Stimulated activated CD4-positive, alpha-beta T cell treated with anti-CD3 and anti-CD28 coated beads, Interleukin-4, amount 100 ng/mL, for 1 hour (primary cell): ENCODE measurements around the gene BRSK2.
"Not testable (repeated sequence)": the region's sequence is repeated elsewhere in the genome, so short reads cannot be mapped to it uniquely, and the experiment has no call there.

Experiments
- DNase-seq: peaks from one replicate; pipeline ENCODE4 v3.0.0-alpha.2; 2020

Gene BRSK2

DNA sequence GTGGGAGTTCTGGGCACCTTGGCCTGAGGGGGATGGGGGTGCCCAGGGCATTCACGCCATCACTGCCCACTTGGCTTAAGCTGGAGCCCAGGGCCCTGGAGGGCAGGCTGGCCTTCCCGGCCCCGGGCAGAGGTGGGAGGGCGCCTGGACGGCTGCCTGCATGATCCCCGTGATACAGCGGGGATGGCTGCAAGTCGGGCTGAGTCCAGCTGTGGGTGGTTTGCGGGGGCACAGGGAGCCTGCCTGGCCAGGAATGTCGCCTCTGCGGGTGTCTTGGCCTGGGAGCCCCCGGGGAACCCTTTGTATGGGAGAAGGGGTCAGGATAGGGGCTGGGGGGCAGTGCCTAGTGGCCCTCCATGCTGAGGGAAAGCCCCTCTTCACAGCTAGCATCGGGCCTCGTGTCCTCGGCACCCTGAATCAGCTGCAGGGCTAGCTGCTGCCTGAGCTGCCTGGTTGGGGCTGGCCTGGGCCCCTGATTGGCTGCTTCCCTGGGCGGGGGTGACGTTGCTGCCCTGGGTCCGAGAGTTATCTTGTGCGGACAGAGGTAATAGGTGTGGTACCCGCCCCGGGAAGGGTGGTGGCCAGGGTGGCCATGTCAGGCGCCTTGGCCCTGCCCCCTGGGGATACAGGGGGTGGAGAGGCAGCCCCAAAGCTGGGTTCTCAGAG, 8.3 kb downstream of the BRSK2 start:
- no peak for DNase-seq

DNA sequence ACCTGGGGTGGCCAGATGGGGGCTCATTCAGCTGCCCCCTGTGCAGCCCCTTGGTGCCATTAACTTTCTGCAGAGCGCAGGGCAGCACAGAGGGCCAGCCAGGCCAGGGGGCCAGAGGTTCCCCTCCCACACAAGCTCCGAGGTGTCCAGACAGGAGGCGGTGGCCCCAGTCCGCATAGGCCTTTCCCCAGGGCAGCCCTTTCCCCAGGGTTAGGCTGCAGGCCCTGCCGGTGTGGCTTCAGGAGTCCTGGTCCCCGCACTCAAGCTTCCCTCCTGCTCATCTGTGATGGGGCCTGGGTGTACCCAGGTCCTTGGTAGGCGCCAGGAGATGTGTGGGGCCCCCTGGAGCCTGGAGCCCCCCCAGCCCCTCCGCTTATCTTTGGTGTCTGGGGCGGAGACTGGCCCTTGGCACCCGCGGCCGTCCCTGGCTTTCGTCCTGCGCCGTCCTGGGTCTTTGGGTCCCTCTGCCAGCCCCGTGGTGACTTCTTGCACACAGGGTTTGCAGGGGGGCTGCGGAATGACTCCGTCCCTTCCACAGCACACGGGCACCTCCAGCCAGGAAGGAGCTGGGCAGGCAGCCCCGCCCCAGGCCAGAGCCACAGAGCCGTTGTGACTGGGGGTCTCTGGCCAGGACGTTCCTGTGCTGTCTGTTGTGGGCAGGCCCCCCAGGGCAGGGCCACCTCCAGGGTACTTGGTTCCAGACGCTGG, 8.9 kb downstream of the BRSK2 start:
- DNase-seq = no peak

GRCh38 chr11:1399386-1400316, 9.9 kb downstream of the BRSK2 start:
- DNase-seq = no peak

DNA sequence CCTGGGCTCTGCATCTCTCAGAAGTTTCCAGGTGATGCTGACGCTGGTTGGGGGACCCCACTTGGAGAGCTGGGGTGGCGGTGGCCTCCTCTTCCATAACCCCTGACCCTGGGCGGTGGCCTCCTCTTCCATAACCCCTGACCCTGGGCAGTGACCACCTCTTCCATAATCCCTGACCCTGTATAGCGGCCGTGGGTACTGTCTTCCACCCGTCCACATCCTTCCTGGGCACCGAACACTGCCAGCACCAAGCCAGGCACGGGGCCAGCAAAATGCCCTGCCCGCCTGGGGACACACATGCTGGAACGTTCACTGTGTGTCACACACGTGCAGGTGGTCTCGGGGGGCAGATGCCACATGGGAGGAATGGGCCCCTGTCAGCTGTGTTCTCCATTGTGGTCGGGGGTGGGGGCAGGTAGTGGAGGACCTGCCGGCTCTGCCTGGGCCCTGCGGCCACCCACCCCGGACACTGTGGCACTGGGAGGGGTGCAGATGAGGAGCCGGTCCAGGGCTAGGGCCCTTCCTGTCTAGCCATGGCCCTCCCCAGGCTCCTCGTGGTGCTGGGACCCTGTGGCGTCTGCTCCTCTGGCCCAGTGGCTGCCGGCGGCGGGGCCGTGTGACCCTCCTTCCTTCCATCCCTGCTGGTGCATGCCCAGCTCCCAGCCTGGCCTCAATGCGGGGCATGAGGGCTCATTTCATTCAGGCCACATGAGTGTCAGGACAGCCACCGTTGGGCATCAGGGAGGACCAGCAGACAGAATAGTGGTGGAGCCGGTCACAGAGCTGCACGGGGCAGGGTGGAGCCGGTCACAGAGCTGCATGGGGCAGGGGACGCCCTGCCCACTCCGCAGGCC, 10.8 kb downstream of the BRSK2 start:
- DNase-seq = no peak

DNA sequence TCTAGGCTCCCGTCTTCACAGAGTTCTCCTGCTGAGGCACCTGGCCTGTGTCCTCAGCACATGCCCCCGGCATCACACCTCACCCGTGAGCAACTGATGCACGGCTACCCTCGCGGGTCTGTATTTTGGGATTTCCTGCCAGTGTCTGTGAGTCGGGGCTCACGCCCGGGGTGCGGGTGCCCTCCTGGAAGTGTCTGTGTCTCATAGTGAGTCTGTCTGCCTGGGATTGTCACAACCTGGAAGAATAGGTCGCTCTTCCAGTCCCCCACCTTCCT, 11.4 kb downstream of the BRSK2 start:
- no peak for DNase-seq

DNA sequence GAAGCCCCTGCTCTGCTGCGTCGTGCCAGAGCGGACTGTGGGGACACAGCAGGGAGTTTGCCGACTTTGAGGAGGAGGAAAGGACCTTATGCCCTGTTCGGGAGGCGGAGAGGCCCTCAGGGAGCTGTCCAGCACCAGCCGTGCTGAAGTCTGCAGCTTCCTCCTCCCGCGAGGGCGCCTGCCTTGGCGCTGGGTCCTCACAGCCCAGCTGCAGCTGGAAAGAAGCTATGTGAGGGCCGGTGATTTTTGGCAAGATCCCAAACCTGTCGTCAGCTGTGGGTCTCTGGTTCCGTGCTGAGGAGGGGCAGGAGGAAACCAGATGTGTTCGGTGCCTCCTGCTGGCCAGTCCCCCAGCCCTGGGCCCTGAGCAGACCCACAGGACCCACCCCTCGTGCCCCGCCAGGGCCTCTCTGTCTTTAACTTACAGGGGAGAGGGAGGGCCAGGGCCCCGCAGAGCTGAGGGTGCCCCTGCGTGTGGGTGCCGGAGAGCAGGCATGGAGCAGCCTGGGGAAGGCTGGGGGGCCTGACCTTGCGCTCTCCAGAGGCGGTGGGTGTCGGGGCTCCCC, 12.0 kb downstream of the BRSK2 start:
- DNase-seq = peak; percentile 50

DNA sequence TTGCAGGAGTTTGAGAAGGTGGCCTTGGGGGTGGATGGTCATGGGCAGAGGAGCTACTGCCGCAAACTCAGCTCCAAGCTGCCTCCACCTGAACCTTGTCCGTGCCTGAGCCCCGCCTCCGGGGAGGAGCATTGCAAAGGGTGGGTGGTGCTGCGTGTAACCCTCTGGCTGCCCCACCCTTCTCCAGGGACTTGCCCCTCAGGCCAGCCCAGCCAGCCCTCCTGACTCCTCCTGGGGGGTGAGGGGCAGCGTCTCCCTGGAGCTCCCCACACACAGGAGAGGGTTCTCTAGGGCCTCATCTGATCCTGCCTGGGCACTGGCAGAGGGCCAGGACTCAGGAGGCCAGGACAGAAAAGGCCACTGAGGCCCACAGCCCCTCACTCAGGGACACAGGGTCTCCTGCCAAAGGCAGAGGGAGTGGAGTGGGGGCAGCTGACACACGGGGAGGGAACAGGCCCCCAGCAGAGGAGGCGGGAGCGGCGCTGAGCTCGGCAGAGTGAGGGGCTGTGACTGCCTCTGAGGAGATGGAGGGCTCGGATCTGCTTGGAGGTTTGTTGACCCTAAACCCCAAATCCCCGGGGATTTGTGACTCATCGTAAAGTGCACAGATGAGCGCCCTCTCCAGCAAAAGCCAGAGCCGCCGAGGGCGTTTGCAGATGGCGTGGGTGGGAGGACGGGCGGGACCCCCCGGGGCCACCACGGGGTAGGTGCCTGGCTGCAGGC, 12.8 kb downstream of the BRSK2 start:
- DNase-seq = no peak

DNA sequence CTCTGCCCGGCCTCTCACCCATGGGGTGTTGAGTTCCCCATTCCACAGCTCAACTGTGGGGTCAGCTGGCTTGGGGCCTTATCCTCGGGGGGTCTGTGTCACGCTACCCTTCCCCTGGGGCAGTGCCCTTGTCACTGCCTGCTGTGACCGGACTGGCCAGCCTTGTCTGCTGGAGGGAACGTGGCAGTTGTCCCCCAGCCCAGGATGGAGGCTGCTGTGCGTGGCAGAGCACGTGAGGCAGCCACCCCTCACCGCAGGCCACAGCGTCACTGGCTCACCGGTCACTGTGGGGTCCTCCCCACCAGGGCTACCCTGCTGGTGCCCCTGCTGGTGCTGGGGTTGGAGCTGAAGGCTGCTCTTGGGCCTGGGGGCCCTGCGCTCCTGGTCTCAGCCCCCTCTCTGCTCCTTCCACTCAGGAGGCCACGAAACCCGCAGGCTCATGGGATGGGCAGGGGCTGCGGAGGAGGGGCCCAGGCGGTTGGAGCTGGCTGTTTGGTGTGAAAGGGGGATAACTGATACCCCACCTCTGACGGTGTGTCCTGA, 13.4 kb downstream of the BRSK2 start:
- DNase-seq = no peak

DNA sequence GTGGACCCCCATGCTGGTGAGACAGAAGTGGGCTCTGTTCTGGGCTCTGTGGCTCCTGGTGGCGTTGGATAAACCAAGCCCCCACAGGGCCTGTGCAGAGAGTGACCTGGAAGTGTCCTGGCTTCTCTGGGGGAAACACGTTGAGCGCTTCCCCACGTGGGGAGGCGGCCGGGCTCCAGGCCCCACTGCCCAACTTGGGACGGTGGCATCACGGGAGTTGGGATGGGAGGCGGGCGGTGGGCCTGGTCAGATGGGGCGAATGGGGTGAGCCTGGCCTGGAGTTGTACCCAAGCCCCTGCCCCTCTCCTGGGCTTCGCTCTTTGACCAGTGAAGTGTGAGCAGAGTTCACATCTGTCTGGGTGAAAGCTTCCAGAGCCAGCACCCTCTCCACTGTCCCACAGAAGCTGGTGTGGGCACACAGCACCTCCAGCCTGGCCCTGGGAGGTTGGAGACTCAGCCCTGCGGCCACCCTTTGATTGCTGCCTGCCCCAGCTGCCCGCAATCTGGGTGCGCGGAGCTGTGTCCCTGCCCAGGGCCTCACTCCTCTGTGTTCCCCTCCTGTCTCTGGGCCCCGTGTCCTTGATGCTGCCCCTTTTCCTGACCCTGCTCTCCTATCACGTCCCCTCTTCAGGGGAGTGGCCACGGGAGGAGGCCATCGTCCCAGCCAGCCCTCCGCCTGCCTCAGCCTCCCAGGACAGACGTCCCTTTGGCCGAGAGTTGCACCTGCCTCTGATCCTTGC, 14.2 kb downstream of the BRSK2 start:
- no peak for DNase-seq

DNA sequence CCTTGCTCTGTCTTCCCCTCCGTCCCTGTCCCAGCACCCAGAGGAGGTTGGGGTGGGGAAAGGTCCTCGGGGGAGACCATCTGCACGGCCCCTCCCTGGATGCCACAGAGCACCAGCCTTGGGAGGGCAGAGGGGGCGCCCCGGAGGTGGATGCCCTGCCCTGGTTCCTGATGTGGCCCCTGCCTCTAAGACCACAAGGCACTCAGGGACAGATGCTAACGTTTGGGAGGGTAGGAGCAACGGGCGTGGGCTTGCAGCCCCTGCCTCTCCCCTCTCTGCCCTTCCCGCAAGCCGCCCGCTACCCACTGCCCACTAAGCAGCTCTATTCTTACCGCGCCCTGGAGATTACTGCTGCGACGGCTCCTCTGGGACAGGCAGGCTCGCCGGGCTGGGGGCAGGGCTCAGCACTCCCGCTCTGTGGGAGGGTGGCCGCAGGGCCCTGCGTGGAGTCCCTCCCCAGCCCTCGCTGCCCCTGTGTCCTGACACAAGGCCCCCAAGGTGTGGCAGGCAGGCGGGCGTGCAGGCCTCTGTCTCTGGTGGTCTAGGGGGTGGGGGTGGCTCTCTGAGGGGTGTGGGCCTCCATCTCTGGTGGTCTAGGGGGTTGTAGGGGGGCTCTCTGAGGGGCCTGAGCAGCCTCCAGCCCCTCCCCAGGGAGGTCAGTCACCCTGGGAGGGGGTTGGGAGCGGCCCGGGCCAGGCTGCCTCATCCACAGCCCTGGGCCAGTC, 14.9 kb downstream of the BRSK2 start:
- DNase-seq = no peak

DNA sequence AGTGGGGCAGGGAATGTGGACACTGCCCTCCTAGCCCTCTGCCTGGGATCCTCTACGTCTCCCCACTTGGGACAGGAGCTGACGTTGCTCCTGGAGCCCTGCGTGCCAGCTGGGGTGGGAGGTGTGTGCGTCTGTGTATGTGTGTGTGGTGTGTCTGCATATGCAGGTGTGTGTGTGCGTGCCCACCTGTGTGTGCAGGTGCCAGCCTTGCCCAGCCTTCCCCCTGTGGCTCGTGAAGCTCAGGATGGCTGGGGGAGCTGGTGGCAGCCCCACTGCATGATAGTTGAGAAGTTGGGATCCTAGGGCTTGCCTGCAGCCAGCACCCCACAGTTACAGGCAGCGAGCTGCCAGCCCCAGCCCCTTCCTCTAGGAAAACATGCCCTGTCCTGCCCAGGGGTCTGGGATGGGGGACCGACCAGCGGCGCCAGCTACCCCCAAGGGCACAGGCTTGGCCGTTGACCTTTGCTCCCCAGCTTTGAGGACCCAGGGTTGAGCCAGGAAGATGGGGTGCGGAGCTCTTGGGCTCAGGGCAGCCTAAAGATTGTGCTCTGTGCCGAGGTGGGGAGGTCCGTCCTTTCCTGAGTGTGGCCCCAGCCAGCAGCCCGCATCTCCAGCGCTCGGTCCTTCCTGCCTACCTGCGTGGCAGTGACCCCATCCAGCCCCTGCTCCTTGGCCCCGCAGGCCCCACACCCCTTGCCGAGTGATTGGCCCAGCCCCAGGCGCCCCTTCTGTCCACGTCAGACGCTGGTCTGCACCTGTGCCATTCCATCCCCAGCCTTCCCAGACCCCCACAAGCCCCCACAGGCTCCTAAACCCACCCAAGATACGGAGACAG, 15.7 kb downstream of the BRSK2 start:
- no peak for DNase-seq

GRCh38 chr11:1406571-1407485, 17.1 kb downstream of the BRSK2 start:
- DNase-seq = no peak

DNA sequence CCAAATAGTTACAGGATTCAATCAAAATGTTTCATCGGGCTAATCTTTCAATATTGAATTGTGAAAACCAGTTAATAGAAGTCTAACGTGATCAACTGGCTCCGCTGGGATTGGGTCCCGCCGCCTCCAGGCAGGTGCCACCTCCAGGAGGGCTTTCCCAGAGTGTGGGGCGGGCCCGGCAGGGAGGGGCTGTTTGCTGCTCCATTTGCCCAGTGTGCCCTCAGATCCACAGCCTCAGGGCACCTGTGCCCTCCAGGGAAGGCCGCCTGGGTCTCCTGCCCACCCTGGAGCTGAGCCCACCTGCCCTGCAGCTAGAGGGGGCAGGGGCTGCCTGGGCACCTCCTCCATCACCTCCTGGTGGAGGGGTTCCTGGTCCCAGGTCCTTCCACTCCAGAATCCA, 17.9 kb downstream of the BRSK2 start:
- no peak for DNase-seq

DNA sequence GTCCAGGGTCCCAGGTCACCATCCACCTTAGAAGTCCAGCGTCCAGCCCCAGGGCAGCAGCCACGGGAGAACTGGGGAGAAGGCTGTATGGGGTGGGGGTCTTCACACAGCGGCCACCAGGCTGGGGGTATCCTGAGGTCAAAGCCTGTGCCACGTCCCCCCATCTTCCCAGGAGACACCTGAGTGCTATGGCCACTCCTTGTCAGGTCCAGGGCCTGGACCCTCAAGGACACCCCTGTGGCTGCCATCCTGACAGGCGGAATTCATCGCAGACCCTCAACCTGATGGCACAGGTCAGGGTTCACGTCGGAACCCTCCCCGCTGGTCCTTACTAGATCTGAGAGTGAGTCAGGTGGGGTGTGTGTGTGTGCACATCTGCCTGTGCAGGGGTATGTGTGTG, 18.6 kb downstream of the BRSK2 start:
- DNase-seq = no peak

DNA sequence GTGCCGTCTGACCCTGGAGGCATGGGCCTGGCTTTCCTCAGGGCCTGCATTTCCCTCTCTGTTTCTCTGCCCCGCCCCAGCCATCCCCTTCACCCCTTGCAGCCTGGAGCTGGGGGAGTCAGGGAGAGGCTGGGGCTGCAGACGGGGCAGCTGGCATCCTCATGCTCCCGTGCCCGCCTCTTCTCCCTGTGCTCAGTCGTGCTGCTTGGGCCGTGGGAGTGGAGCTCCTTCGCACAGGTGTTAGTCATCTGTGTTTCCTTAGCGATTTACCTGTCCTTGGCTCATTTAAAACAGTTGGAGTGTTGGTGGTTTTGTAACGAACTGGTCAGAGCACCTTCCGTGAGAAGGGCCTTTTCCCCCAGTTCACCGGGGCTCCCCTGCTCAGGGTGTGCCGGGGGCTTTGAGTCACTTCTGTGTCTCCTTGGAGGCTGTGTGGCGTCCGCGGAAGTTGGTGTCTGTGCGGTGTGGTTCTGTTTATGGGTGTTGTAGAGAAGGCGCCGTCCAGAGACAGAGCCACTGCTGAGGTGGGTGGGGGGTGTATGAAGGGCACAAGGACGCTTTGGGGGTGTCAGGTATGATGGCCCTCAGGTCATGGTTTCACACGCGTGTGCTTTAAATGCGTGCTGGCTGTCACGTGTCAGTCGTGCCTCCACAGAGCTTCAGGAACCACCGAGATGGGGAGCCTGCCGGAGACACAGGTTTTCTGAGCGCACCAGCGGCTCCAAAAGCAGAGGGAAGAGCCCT, 19.5 kb downstream of the BRSK2 start:
- no peak for DNase-seq

- not testable (repeated sequence) for DNase-seq
Observed at GRCh38 chr11:1409852-1410125, 20.1 kb downstream of the BRSK2 start.
